Peyer's patch (tissue), 4 donors: ENCODE measurements around the gene NKX6-2.

Source experiments
- POLR2A ChIP-seq, 2 donors: fragments of 450-650 bp; IDR thresholded peaks; one replicate each; pipeline ENCODE4 v1.5.1; 2017; ENCODE audit warnings: antibody characterized with exemption in 2 of 2, mild to moderate bottlenecking in 2 of 2, moderate library complexity in 2 of 2
- TF ChIP-seq, protein P1 (sequence below), 6 experiments: fragments of 450-650 bp in 4 of 6; fragments of 200-600 bp in 2 of 6; sonication (generic) in 1 of 6; IDR thresholded peaks; one replicate each; pipeline ENCODE4 v1.5.1; 2017 to 2019; ENCODE audit warnings: antibody characterized with exemption in 6 of 6, mild to moderate bottlenecking in 3 of 6, moderate library complexity in 1 of 6

DNA sequence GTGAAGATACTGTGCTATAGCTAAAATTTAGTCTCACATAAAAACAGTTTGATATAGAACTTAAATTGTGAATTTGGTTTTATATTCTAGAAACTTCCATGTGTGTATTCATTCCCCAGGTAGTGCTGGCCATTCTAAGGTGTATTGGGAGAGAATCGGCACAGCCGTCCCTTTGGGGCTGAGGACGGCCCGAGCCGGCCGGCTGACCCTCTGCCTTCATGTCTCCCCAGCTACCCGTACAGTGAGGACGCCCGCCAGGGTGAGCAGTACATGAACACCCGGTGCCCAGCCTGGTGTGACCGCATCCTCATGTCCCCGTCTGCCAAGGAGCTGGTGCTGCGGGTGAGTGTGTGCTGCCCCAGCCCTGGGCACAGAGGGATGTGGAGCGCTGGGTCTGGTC, 8.5 kb downstream of the NKX6-2 start:
- TF ChIP-seq, protein P1, sequence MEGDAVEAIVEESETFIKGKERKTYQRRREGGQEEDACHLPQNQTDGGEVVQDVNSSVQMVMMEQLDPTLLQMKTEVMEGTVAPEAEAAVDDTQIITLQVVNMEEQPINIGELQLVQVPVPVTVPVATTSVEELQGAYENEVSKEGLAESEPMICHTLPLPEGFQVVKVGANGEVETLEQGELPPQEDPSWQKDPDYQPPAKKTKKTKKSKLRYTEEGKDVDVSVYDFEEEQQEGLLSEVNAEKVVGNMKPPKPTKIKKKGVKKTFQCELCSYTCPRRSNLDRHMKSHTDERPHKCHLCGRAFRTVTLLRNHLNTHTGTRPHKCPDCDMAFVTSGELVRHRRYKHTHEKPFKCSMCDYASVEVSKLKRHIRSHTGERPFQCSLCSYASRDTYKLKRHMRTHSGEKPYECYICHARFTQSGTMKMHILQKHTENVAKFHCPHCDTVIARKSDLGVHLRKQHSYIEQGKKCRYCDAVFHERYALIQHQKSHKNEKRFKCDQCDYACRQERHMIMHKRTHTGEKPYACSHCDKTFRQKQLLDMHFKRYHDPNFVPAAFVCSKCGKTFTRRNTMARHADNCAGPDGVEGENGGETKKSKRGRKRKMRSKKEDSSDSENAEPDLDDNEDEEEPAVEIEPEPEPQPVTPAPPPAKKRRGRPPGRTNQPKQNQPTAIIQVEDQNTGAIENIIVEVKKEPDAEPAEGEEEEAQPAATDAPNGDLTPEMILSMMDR (IDR thresholded peaks at IDR 0.05) = no peak
- no peak for TF ChIP-seq POLR2A (IDR thresholded peaks at IDR 0.05)
